ENCODE data around the gene PRR20G. TPM values are rescaled to one million over a fixed set of nuclear protein-coding genes. Genes with fewer than 3 reads are reported as not detected.

PRR20G gene
- total RNA-seq, 2 experiments from 2014 or later, result not detected

GRCh38 chr3:127276396-127276795, 11.4 kb downstream of the PRR20G start:
- TF ChIP-seq EZH2phosphoT487 (IDR thresholded peaks at IDR 0.05; ENCODE audit: borderline replicate concordance, low read depth, low read length) (no peak), CTCF (conservative IDR thresholded peaks at IDR 0.05; ENCODE audit: low read length) (no peak)
- intact Hi-C loops (cut with micrococcal nuclease; ENCODE audit: unreplicated experiment), result no loop called here
- DNase-seq (ENCODE audit: low spot score), result no peak
- no peaks in the 10 kb centered on the region for H3K4me1 ChIP-seq (ENCODE audit: insufficient read depth, low read length, poor library complexity, severe bottlenecking)
- ChIA-PET CTCF (ENCODE audit: unreplicated experiment) (no interaction called here), POLR2A (no interaction called here)
- no peaks in the 10 kb centered on the region for H3K9me2 ChIP-seq (ENCODE audit: insufficient read depth, low read length)
- no peak overlapping the region for H3K4me2 ChIP-seq (ENCODE audit: low read length)
- no peak overlapping the region for H2AFZ ChIP-seq (ENCODE audit: low read length)
- no peaks in the 10 kb centered on the region for H4K20me1 ChIP-seq (ENCODE audit: insufficient read depth, low read length)
- H3K27ac ChIP-seq (ENCODE audit: low read depth, low read length, poor library complexity, severe bottlenecking), result no peak overlapping the region
- no peaks in the 10 kb centered on the region for H3K9me3 ChIP-seq (ENCODE audit: low read length)
- no peaks in the 10 kb centered on the region for H3K36me3 ChIP-seq (ENCODE audit: insufficient read depth, low read length)
- no TSS peak for BruUV-seq (replicated peaks)
- H3K4me3 ChIP-seq (ENCODE audit: low read depth, low read length, poor library complexity, severe bottlenecking), result no peak overlapping the region
- H3K79me2 ChIP-seq (ENCODE audit: insufficient read depth, low read depth, low read length), result no peaks in the 10 kb centered on the region

DNA sequence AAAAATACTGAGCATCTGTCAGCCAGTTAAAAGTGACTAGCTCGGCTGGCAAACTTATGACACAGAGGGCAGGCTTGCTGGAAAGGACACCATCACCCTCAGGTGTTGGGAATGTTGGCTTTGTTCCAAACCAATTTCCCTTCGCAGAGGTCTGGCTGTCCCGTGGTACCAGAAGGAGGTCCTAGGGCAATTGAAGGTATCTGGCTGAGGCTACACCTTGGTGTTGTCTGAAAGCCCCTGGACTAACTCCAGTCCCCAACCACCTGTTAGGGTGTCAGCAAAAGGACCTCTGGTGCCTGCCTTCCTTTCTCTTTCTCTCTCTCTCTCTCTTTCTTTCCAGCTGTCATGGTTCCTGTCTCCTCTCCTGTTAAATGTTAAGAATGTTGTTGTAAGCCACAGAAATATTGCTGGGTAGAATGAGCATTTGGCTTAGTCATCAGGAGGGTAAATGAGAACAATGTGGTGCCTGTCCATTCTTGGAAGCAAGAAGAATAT, 12.5 kb downstream of the PRR20G start:
- BruUV-seq (replicated peaks), result no TSS peak
- no peak for TF ChIP-seq CTCF (conservative IDR thresholded peaks at IDR 0.05; ENCODE audit: low read length)
- TF ChIP-seq EZH2phosphoT487 (IDR thresholded peaks at IDR 0.05; ENCODE audit: borderline replicate concordance, low read depth, low read length), result no peak
- H3K36me3 ChIP-seq (ENCODE audit: insufficient read depth, low read length), result no peaks in the 10 kb centered on the region
- no peaks in the 10 kb centered on the region for H3K79me2 ChIP-seq (ENCODE audit: insufficient read depth, low read depth, low read length)
- H3K4me2 ChIP-seq (ENCODE audit: low read length), result no peak overlapping the region
- no peaks in the 10 kb centered on the region for H3K4me1 ChIP-seq (ENCODE audit: insufficient read depth, low read length, poor library complexity, severe bottlenecking)
- CTCF ChIA-PET (ENCODE audit: unreplicated experiment), result no interaction called here
- no peaks in the 10 kb centered on the region for H3K9me3 ChIP-seq (ENCODE audit: low read length)
- no peak overlapping the region for H3K27ac ChIP-seq (ENCODE audit: low read depth, low read length, poor library complexity, severe bottlenecking)
- no peaks in the 10 kb centered on the region for H3K9me2 ChIP-seq (ENCODE audit: insufficient read depth, low read length)
- POLR2A ChIA-PET, result no interaction called here
- intact Hi-C loops (cut with micrococcal nuclease; ENCODE audit: unreplicated experiment), result no loop called here
- no peak for DNase-seq (ENCODE audit: low spot score)
- H2AFZ ChIP-seq (ENCODE audit: low read length), result no peak overlapping the region
- H3K4me3 ChIP-seq (ENCODE audit: low read depth, low read length, poor library complexity, severe bottlenecking), result no peak overlapping the region
- no peaks in the 10 kb centered on the region for H4K20me1 ChIP-seq (ENCODE audit: insufficient read depth, low read length)

GRCh38 chr3:127274200-127274760, 13.6 kb downstream of the PRR20G start:
- BruUV-seq (replicated peaks), result no TSS peak
- intact Hi-C loops (cut with micrococcal nuclease; ENCODE audit: unreplicated experiment), result no loop called here

More at GRCh38 chr3:127274200-127274760, 13.6 kb downstream of the PRR20G start:
- Histone ChIP-seq H3K9me2 (ENCODE audit: insufficient read depth, low read length) (no peaks in the 10 kb centered on the region), H3K4me3 (ENCODE audit: low read depth, low read length, poor library complexity, severe bottlenecking) (no peak overlapping the region), H2AFZ (ENCODE audit: low read length) (no peak overlapping the region), H3K36me3 (ENCODE audit: insufficient read depth, low read length) (no peaks in the 10 kb centered on the region), H3K4me1 (ENCODE audit: insufficient read depth, low read length, poor library complexity, severe bottlenecking) (no peaks in the 10 kb centered on the region), H3K9me3 (ENCODE audit: low read length) (no peaks in the 10 kb centered on the region), H3K79me2 (ENCODE audit: insufficient read depth, low read depth, low read length) (no peaks in the 10 kb centered on the region), H4K20me1 (ENCODE audit: insufficient read depth, low read length) (no peaks in the 10 kb centered on the region), H3K27ac (ENCODE audit: low read depth, low read length, poor library complexity, severe bottlenecking) (no peak overlapping the region), H3K4me2 (ENCODE audit: low read length) (no peak overlapping the region)
- CTCF ChIA-PET (ENCODE audit: unreplicated experiment), result no interaction called here
- POLR2A ChIA-PET, result no interaction called here
- no peak for DNase-seq (ENCODE audit: low spot score)
- TF ChIP-seq EZH2phosphoT487 (IDR thresholded peaks at IDR 0.05; ENCODE audit: borderline replicate concordance, low read depth, low read length) (no peak), CTCF (conservative IDR thresholded peaks at IDR 0.05; ENCODE audit: low read length) (no peak)
